Liver (tissue), 9 donors: ENCODE measurements around the gene CDC14A. TPM values are rescaled to one million over a fixed set of nuclear protein-coding genes. Genes with fewer than 3 reads are reported as not detected.

Source experiments
- DNase-seq: peaks from one replicate; pipeline ENCODE4 v3.0.0-alpha.2; 2017; ENCODE audit warnings: low spot score
- H3K27ac ChIP-seq, 2 donors: one replicate each; pipeline ENCODE4 v1.7.0; 2013; ENCODE audit warnings: inconsistent platforms in 2 of 2, low read length in 2 of 2, control low read depth in 1 of 2, low read depth in 1 of 2, mild to moderate bottlenecking in 1 of 2
- H3K27me3 ChIP-seq, 4 donors: one replicate each; pipeline versions ENCODE4 v1.6.1 to v1.7.0; 2013; ENCODE audit warnings: low read length in 3 of 4, inconsistent platforms in 1 of 4, mild to moderate bottlenecking in 1 of 4, moderate library complexity in 1 of 4; ENCODE audit not compliant: control insufficient read depth in 4 of 4, insufficient read depth in 4 of 4
- H3K36me3 ChIP-seq, 4 donors: one replicate each; pipeline versions ENCODE4 v1.6.1 to v1.7.0; 2013; ENCODE audit warnings: low read length in 3 of 4, mild to moderate bottlenecking in 3 of 4, low read depth in 1 of 4, moderate library complexity in 1 of 4; ENCODE audit not compliant: control insufficient read depth in 4 of 4, insufficient read depth in 3 of 4
- H3K4me1 ChIP-seq, 4 donors: one replicate each; pipeline versions ENCODE4 v1.6.1 to v1.7.0; 2013; ENCODE audit warnings: low read length in 3 of 4, mild to moderate bottlenecking in 3 of 4, moderate library complexity in 1 of 4; ENCODE audit not compliant: control insufficient read depth in 4 of 4, insufficient read depth in 4 of 4
- H3K4me3 ChIP-seq, 3 donors: one replicate each; pipeline versions ENCODE4 v1.6.1 to v1.7.0; 2013; ENCODE audit warnings: low read length in 3 of 3, control low read depth in 1 of 3, low read depth in 1 of 3, mild to moderate bottlenecking in 1 of 3
- H3K9ac ChIP-seq, 2 donors: one replicate each; pipeline ENCODE4 v1.7.0; 2013; ENCODE audit warnings: low read length in 2 of 2, mild to moderate bottlenecking in 2 of 2, moderate library complexity in 2 of 2, control low read depth in 1 of 2, low read depth in 1 of 2
- H3K9me3 ChIP-seq, 4 donors: one replicate each; pipeline versions ENCODE4 v1.6.1 to v1.7.0; 2013; ENCODE audit warnings: low read length in 3 of 4; ENCODE audit not compliant: control insufficient read depth in 4 of 4
- CTCF ChIP-seq: fragments of 150-350 bp; IDR thresholded peaks from 2 replicates; pipeline ENCODE4 v1.5.1; 2017; ENCODE audit warnings: improper control_type of control experiment, low read depth, low read length; ENCODE audit not compliant: missing input control
- EGR1 ChIP-seq, 2 donors: IDR thresholded peaks; 2 replicates each; pipeline ENCODE4 v1.6.1; 2016 to 2018; ENCODE audit warnings: antibody characterized with exemption in 2 of 2, low read depth in 2 of 2
- FOXA1 ChIP-seq: IDR thresholded peaks from 2 replicates; pipeline ENCODE4 v1.6.1; 2016; ENCODE audit warnings: antibody characterized with exemption
- FOXA2 ChIP-seq: IDR thresholded peaks from 2 replicates; pipeline ENCODE4 v1.6.1; 2016; ENCODE audit warnings: antibody characterized with exemption
- GABPA ChIP-seq, 2 donors: IDR thresholded peaks in 1 of 2; conservative IDR thresholded peaks in 1 of 2; 2 replicates each; pipeline ENCODE4 v1.6.1; 2016; ENCODE audit warnings: antibody characterized with exemption in 2 of 2, mild to moderate bottlenecking in 1 of 2, moderate library complexity in 1 of 2
- HNF4A ChIP-seq, 2 donors: conservative IDR thresholded peaks; 2 replicates each; pipeline ENCODE4 v1.6.1; 2016; ENCODE audit warnings: antibody characterized with exemption in 2 of 2, mild to moderate bottlenecking in 2 of 2
- HNF4G ChIP-seq: IDR thresholded peaks from 2 replicates; pipeline ENCODE4 v1.6.1; 2016; ENCODE audit warnings: antibody characterized with exemption
- JUND ChIP-seq, 2 donors: IDR thresholded peaks; 2 replicates each; pipeline ENCODE4 v1.6.1; 2016; ENCODE audit warnings: antibody characterized with exemption in 2 of 2
- NR2F2 ChIP-seq: IDR thresholded peaks from 2 replicates; pipeline ENCODE4 v1.6.1; 2016; ENCODE audit warnings: antibody characterized with exemption
- RAD21 ChIP-seq, 2 donors: IDR thresholded peaks; 2 replicates each; pipeline ENCODE4 v1.6.1; 2016; ENCODE audit warnings: antibody characterized with exemption in 2 of 2, mild to moderate bottlenecking in 2 of 2
- RXRA ChIP-seq, 2 donors: IDR thresholded peaks; 2 replicates each; pipeline ENCODE4 v1.6.1; 2017 to 2018; ENCODE audit warnings: antibody characterized with exemption in 2 of 2, mild to moderate bottlenecking in 1 of 2
- SP1 ChIP-seq: IDR thresholded peaks from 2 replicates; pipeline ENCODE4 v1.6.1; 2018; ENCODE audit warnings: antibody characterized with exemption, mild to moderate bottlenecking
- TAF1 ChIP-seq: conservative IDR thresholded peaks from 2 replicates; pipeline ENCODE4 v1.6.1; 2016; ENCODE audit warnings: antibody characterized with exemption, mild to moderate bottlenecking
- YY1 ChIP-seq: IDR thresholded peaks from 2 replicates; pipeline ENCODE4 v1.6.1; 2016; ENCODE audit warnings: antibody characterized with exemption, mild to moderate bottlenecking
- ZBTB33 ChIP-seq: IDR thresholded peaks from 2 replicates; pipeline ENCODE4 v1.6.1; 2016; ENCODE audit warnings: antibody characterized with exemption
- WGBS: extraction: QIAGEN DNeasy Blood & Tissue Kit; methylation state at CpG from one replicate; pipeline ENCODE4 v1.1.7; 2013; 5-methylcytosine and 5-hydroxymethylcytosine counted together
- polyA plus RNA-seq, 2 donors: library from polyadenylated mRNA; stranded (reverse) in 1 of 2; unstranded in 1 of 2; fragments of 200-250 nt in 1 of 2; fragments of >200 nt in 1 of 2; fragmentation: Nextera tagmentation in 1 of 2; extraction: Ambion mirVana in 1 of 2; gene quantifications; one replicate each; pipeline versions ENCODE4 v1.2.1 to v1.2.3, GENCODE V29; 2013 to 2015
- total RNA-seq, 2 donors: library from RNA; depleted of rRNA; stranded (reverse); fragments of >200 nt; gene quantifications; one replicate each; pipeline ENCODE4 v1.2.3, GENCODE V29; 2014
- TF ChIP-seq, protein P1 (sequence below): IDR thresholded peaks from 2 replicates; pipeline ENCODE4 v1.6.1; 2016; ENCODE audit warnings: antibody characterized with exemption
- TF ChIP-seq, protein P2 (sequence below): IDR thresholded peaks from 2 replicates; pipeline ENCODE4 v1.6.1; 2016; ENCODE audit warnings: antibody characterized with exemption
- TF ChIP-seq, protein P3 (sequence below): IDR thresholded peaks from 2 replicates; pipeline ENCODE4 v1.6.1; 2016; ENCODE audit warnings: antibody characterized with exemption, mild to moderate bottlenecking
- donor health status: healthy.
- donor health status: healthy.
- donor health status: healthy.
- donor health status: healthy.
- donor health status: healthy.

CDC14A gene
- total and polyA plus RNA-seq, 4 donors, result 0.39 to 4.1 (median 2.6) TPM

- DNase-seq, result no peak
Measured at GRCh38 chr1:100387209-100387608, 34.9 kb downstream of the CDC14A start.

DNA sequence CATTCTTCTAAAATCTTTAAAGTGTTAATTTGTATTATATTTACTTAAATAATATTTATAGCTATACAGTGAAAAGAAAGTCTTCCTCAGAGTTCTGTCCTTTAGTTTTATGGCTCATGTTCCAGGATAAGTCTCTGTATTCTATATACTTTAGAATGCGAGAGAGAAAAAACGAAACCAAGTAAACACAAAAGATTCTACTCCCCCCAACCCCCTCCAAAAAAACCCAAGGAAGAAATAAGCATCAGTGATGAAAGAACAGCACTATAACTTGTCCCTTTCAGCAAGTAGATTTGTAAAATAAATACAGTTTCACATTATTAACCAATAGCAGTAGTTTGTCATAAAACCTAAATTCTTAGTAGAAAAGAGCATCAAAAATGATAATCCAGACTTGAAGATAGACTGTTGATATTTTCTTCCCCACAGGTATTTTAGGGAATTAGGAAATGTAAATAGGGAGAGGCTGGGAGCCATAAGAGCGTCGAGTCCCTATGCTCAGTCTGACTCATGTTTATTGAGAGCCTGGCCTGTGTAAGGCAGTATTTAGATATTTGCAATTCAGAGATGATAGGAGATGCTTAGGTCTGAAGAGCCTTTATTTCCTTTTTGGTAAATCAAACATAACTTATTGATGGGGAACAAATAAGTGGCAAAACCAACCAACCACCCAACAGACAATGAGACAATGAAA, 35.5 kb downstream of the CDC14A start:
- no peaks in the 10 kb centered on the region for H3K36me3 ChIP-seq
- H3K9ac ChIP-seq, result no peak overlapping the region
- H3K27me3 ChIP-seq, result no peaks in the 10 kb centered on the region
- WGBS, result 73% methylated on average over 4 of the region's 4 CpGs
- no peak overlapping the region for H3K4me3 ChIP-seq
- H3K9me3 ChIP-seq, result no peaks in the 10 kb centered on the region
- TF ChIP-seq HNF4G (no peak), JUND (IDR thresholded peaks at IDR 0.05) (no peak), RAD21 (IDR thresholded peaks at IDR 0.05) (no peak), ZBTB33 (no peak), FOXA1 (no peak), EGR1 (IDR thresholded peaks at IDR 0.05; ENCODE audit: low read depth in 2 of 2) (no peak), NR2F2 (no peak), FOXA2 (no peak), YY1 (no peak), CTCF (no peak), HNF4A (conservative IDR thresholded peaks at IDR 0.05) (no peak), RXRA (IDR thresholded peaks at IDR 0.05) (no peak), SP1 (no peak), GABPA (IDR thresholded peaks at IDR 0.05 in 1 of 2, conservative IDR thresholded peaks at IDR 0.05 in 1 of 2) (no peak), TAF1 (no peak)
- TF ChIP-seq, protein P1, sequence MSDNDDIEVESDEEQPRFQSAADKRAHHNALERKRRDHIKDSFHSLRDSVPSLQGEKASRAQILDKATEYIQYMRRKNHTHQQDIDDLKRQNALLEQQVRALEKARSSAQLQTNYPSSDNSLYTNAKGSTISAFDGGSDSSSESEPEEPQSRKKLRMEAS, result no peak
- TF ChIP-seq, protein P2, sequence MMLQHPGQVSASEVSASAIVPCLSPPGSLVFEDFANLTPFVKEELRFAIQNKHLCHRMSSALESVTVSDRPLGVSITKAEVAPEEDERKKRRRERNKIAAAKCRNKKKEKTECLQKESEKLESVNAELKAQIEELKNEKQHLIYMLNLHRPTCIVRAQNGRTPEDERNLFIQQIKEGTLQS, result no peak
- TF ChIP-seq, protein P3, sequence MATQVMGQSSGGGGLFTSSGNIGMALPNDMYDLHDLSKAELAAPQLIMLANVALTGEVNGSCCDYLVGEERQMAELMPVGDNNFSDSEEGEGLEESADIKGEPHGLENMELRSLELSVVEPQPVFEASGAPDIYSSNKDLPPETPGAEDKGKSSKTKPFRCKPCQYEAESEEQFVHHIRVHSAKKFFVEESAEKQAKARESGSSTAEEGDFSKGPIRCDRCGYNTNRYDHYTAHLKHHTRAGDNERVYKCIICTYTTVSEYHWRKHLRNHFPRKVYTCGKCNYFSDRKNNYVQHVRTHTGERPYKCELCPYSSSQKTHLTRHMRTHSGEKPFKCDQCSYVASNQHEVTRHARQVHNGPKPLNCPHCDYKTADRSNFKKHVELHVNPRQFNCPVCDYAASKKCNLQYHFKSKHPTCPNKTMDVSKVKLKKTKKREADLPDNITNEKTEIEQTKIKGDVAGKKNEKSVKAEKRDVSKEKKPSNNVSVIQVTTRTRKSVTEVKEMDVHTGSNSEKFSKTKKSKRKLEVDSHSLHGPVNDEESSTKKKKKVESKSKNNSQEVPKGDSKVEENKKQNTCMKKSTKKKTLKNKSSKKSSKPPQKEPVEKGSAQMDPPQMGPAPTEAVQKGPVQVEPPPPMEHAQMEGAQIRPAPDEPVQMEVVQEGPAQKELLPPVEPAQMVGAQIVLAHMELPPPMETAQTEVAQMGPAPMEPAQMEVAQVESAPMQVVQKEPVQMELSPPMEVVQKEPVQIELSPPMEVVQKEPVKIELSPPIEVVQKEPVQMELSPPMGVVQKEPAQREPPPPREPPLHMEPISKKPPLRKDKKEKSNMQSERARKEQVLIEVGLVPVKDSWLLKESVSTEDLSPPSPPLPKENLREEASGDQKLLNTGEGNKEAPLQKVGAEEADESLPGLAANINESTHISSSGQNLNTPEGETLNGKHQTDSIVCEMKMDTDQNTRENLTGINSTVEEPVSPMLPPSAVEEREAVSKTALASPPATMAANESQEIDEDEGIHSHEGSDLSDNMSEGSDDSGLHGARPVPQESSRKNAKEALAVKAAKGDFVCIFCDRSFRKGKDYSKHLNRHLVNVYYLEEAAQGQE, result no peak
- DNase-seq, result no peak
- H3K27ac ChIP-seq, result no peak overlapping the region
- H3K4me1 ChIP-seq, result no peaks in the 10 kb centered on the region

More at GRCh38 chr1:100387209-100387608, 34.9 kb downstream of the CDC14A start:
- no peak overlapping the region for H3K9ac ChIP-seq
- H3K27ac ChIP-seq, result no peak overlapping the region
- no peak overlapping the region for H3K4me3 ChIP-seq
- H3K27me3 ChIP-seq, result no peaks in the 10 kb centered on the region
- WGBS, result 69% methylated on average over 5 of the region's 5 CpGs
- no peaks in the 10 kb centered on the region for H3K4me1 ChIP-seq
- TF ChIP-seq FOXA2 (no peak), CTCF (no peak), RXRA (IDR thresholded peaks at IDR 0.05) (no peak), JUND (IDR thresholded peaks at IDR 0.05) (no peak)
- no peaks in the 10 kb centered on the region for H3K9me3 ChIP-seq
- H3K36me3 ChIP-seq, result no peaks in the 10 kb centered on the region
